Stimulated activated CD4-positive, alpha-beta T cell treated with anti-CD3 and anti-CD28 coated beads, Interleukin-4, amount 100 ng/mL, for 48 hours (primary cell): ENCODE measurements around the gene USP36.
"Not testable (repeated sequence)": the region's sequence is repeated elsewhere in the genome, so short reads cannot be mapped to it uniquely, and the experiment has no call there.

Source experiments
- DNase-seq, 2 donors: peaks; one replicate each; pipeline ENCODE4 v3.0.0-alpha.2; 2020; ENCODE audit warnings: low read depth in 2 of 2

The USP36 gene

GRCh38 chr17:78872486-78872885, 31.9 kb upstream of the USP36 start:
- DNase-seq = no peak

GRCh38 chr17:78870621-78871020, 30.0 kb upstream of the USP36 start:
- DNase-seq = no peak

- DNase-seq = no peak
These were observed 27.8 kb upstream of the USP36 start for GRCh38 chr17:78868391-78868790.

DNA sequence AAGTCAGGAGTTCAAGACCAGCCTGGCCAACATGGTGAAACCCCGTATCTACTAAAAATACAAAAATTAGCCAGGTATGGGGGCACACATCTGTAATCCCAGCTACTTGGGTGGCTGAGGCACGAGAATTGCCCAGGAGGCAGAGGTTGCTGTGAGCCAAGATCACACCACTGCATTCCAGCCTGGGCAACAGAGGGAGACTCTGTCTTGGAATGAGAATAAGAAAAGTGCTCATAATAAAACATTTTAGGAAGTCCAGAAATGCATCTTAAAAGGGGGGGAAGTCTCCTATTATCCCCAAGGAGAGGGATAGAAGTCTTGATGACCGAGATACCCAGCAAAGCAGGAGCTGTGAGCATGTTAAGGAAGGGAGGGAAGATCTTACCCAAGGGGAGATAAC, 26.4 kb upstream of the USP36 start:
- not testable (repeated sequence) for DNase-seq

- peak; percentile 42 to 59 for DNase-seq
These were observed 25.2 kb upstream of the USP36 start for GRCh38 chr17:78865682-78866390.

- DNase-seq = no peak
These were observed 23.5 kb upstream of the USP36 start for GRCh38 chr17:78864117-78864516.

- no peak for DNase-seq
These were observed 21.7 kb upstream of the USP36 start for GRCh38 chr17:78862073-78863023.

DNA sequence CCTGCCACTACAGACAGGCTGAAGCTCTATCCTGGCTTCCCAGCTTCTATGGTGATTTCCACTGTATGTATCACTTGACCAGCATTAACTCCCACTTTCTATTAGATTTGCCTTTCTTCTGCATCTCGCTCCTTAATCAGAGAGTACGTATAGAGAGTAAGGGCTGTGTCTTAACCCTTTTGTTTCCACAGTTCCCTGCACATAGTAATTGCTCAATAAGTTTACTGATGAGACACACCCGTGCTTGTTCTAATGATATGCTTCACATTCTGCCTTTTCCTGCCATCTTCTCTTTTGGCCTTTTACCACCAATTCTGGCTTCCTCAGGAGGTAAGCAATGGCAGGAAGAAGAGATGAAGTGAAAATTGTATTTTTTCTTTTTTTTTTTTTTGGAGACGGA, 20.6 kb upstream of the USP36 start:
- DNase-seq = no peak

- no peak for DNase-seq
These were observed 18.4 kb upstream of the USP36 start for GRCh38 chr17:78859051-78859450.

- no peak for DNase-seq
These were observed 16.7 kb upstream of the USP36 start for GRCh38 chr17:78857266-78857665.

DNA sequence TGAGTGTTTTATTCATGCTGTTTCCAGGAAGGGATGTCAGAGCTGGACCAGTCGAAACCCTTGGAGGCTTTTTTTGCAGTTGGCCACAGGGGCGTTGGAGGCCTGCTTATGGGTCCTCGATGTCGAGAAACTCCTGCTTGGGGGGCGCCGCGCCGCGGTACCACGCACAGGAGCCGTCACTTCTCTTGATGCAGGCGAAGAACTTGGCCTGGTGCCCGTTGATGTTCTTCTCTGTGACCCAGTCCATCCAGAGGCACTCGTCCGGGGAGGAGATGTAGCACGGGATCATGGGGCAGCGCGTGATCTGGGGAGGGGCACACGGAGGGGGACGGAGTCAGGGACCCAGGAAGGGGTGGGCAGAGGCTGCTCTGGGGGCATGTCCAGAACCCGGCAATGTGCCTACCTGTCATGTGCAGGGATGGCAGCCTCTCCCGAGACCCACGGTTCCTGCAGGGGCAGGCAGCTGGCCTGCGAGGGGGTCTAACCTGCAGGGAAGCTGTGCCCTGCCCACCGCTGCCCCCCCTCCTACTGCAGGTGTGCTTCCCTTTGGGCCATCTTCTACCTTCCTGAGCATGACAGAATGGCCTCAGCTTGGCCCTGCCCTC, 15.0 kb upstream of the USP36 start:
- no peak for DNase-seq

GRCh38 chr17:78854508-78854907, 13.9 kb upstream of the USP36 start:
- DNase-seq = no peak

DNA sequence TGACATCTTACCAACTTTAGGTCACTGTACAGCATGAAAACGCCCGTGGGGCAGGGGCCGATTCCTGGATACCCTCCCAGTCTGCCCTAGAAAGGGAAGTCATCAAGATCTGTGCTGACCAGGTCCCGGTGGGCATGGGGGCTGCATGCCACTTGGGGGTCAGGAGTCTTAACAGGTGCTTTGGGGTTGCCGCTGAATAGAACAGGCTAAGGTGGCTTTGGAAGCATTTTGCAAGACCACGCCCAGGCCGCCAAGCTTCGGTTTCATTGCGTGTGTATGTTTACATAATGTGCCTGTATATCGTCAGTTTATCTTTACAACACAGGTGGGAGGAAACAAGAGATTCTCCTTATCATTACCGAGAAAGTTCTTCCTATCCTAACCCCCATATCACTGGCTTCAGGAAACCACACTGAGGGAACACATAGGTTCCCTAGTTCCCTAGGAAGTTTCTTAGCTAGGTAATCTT, 13.3 kb upstream of the USP36 start:
- DNase-seq = no peak

DNA sequence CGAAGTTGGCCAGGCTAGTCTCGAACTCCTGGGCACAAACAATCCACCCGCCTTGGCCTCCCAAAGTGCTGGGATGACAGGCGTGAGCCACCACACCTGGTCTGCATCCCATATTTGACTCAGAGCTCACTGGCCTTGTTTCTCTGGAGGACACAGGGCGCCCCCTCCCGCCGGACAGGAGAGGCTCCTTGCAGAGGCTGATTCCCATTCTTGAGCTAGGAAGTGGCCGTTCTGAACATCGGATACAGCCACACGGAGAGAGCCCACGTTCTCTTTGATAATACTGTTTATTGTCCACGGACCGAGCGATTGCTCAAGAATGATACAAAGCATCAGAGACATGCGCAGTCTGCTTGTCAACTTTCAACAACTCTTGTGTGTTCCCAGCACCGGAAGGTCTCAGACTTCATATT, 12.1 kb upstream of the USP36 start:
- DNase-seq = no peak

GRCh38 chr17:78849026-78849425, 8.4 kb upstream of the USP36 start:
- DNase-seq = no peak

DNA sequence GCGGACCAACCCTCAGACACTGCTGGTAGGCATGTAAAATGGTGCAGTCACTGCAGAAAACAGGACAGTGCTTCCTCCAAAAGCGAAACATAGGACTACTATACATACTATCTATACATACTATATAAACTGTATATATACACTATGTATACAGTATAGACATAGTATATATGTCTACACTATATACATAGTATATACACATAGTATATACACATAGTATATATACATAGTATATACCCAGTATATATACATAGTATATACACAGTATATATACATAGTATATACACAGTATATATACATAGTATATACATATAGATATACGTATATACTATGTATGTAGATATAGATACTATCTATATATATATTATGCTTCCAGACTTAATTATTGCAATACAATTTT, 6.4 kb upstream of the USP36 start:
- no peak for DNase-seq

GRCh38 chr17:78844301-78845005, 3.8 kb upstream of the USP36 start:
- DNase-seq = no peak

GRCh38 chr17:78842881-78843565, 2.4 kb upstream of the USP36 start:
- peak; percentile 50 for DNase-seq

- DNase-seq = no peak
These were observed 159 bp downstream of the USP36 start for GRCh38 chr17:78840530-78840779.

DNA sequence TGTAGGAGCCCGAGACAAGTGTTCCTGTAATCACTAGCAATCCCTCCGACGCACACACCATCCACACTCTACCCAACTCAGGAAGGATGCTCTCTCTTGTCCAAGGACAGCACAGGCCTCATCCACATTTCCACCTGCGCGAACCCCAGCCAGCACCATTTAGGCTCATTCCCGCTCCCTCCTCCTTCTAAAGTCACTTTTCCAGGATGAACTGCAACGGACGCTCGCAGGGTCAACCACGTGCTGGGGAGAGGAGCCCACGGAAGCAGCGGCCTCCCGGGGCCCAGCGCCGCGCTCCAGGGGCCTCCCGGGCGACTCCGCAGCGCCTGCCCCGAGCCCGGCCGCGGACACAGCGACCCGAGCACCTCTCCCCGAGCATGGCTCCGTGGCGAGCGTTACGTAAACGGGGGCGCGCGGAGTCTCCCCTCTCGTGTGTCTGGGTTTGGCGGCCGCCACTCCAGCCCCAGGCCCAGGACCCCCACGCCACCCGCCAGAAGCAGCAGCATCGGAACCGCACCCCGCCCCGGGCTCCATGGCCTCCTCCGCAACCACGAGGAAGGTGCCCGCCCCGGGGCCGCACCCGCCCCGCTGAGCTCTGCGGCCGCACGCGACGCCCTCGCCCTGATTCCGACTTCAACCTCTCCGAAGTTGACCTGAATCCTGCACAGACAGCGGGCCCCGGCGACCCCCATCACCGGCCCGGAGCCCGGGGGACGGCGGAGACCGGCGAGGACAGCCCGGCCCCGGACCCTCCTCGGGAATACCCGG, 668 bp downstream of the USP36 start:
- peak; percentile 34 to 45 for DNase-seq
